HepG2 (cell line): ENCODE results near the gene TRMT1. TPM values are rescaled to one million over a fixed set of nuclear protein-coding genes. Genes with fewer than 3 reads are reported as not detected.

Experiments used
- AGO1 ChIP-seq: fragments of 200-400 bp; formaldehyde crosslinking; IDR thresholded peaks from 2 replicates; pipeline ENCODE4 v1.6.1; 2017; ENCODE audit warnings: mild to moderate bottlenecking, low read depth, low read length, moderate library complexity; ENCODE audit not compliant: poor library complexity, severe bottlenecking
- MAFK ChIP-seq, 2 experiments: IDR thresholded peaks in 1 of 2; conservative IDR thresholded peaks in 1 of 2; 2 replicates each; pipeline ENCODE4 v1.6.1; 2011; ENCODE audit warnings: improper control_type of control experiment in 2 of 2, low read length in 2 of 2
- MTA3 ChIP-seq: sonication (generic); formaldehyde crosslinking; IDR thresholded peaks from 2 replicates; pipeline ENCODE4 v1.4.0; 2020; ENCODE audit warnings: missing genetic modification reagents
- RERE ChIP-seq: IDR thresholded peaks from 2 replicates; pipeline ENCODE4 v1.6.1; 2016; ENCODE audit warnings: low read depth, missing genetic modification reagents, missing compliant biosample characterization
- SAP130 ChIP-seq: IDR thresholded peaks from 2 replicates; pipeline ENCODE4 v1.6.1; 2016; ENCODE audit warnings: low read depth
- TGIF2 ChIP-seq: IDR thresholded peaks from 2 replicates; pipeline ENCODE4 v1.6.1; 2016; ENCODE audit warnings: control low read depth, missing compliant biosample characterization
- ZBTB21 ChIP-seq: sonication (generic); formaldehyde crosslinking; IDR thresholded peaks from 2 replicates; pipeline ENCODE4 v1.4.0; 2020; ENCODE audit warnings: missing genetic modification reagents
- ZFP36L2 ChIP-seq: sonication (generic); formaldehyde crosslinking; IDR thresholded peaks from 2 replicates; pipeline ENCODE4 v1.4.0; 2020; ENCODE audit warnings: missing genetic modification reagents
- ZHX1 ChIP-seq: sonication (generic); formaldehyde crosslinking; IDR thresholded peaks from 2 replicates; pipeline ENCODE4 v1.8.1; 2022; ENCODE audit warnings: low read depth, mild to moderate bottlenecking, missing genetic modification reagents
- ZNF121 ChIP-seq: sonication (generic); formaldehyde crosslinking; IDR thresholded peaks from 2 replicates; pipeline ENCODE4 v1.5.0; 2020; ENCODE audit warnings: mild to moderate bottlenecking, missing genetic modification reagents
- ZNF235 ChIP-seq: sonication (generic); formaldehyde crosslinking; IDR thresholded peaks from 2 replicates; pipeline ENCODE4 v1.8.1; 2023; ENCODE audit warnings: mild to moderate bottlenecking, missing genetic modification reagents, borderline replicate concordance
- ZNF253 ChIP-seq: sonication (generic); formaldehyde crosslinking; IDR thresholded peaks from 2 replicates; pipeline ENCODE4 v1.8.0; 2022; ENCODE audit warnings: mild to moderate bottlenecking, missing genetic modification reagents, borderline replicate concordance
- ZNF335 ChIP-seq: sonication (generic); formaldehyde crosslinking; IDR thresholded peaks from 2 replicates; pipeline ENCODE4 v1.4.0; 2020; ENCODE audit warnings: missing genetic modification reagents
- ZNF639 ChIP-seq: conservative IDR thresholded peaks from 2 replicates; pipeline ENCODE4 v1.6.1; 2018; ENCODE audit warnings: missing genetic modification reagents
- ZNF724P ChIP-seq: sonication (generic); formaldehyde crosslinking; IDR thresholded peaks from 2 replicates; pipeline ENCODE4 v1.8.0; 2022; ENCODE audit warnings: missing genetic modification reagents, borderline replicate concordance
- ZNF737 ChIP-seq: sonication (generic); formaldehyde crosslinking; IDR thresholded peaks from 2 replicates; pipeline ENCODE4 v1.5.0; 2020; ENCODE audit warnings: missing genetic modification reagents, mild to moderate bottlenecking, borderline replicate concordance
- ZNF792 ChIP-seq: IDR thresholded peaks from 2 replicates; pipeline ENCODE4 v1.6.1; 2016
- polyA plus RNA-seq, 8 experiments: library from polyadenylated mRNA; depleted of rRNA in 3 of 8; stranded (reverse) in 7 of 8; unstranded in 1 of 8; fragments of >200 nt; fragmentation: Illumina TruSeq in 4 of 8; extraction: Trizol in 4 of 8; gene quantifications; 2 replicates each; pipeline versions ENCODE4 v1.2.1 to v1.2.3, GENCODE V29; 2011 to 2016; ENCODE audit warnings: low read depth in 4 of 8, missing spikeins in 1 of 8, mixed read lengths in 1 of 8; ENCODE audit not compliant: insufficient read depth in 1 of 8
- total RNA-seq, 5 experiments: library from RNA; depleted of rRNA; stranded (reverse); fragments of >200 nt; fragmentation: Illumina TruSeq; extraction: Trizol; gene quantifications; 2 replicates each; pipeline ENCODE4 v1.2.3, GENCODE V29; 2016; ENCODE audit warnings: low read depth in 1 of 5
- TF ChIP-seq, protein P1 (sequence below): sonication (generic); formaldehyde crosslinking; IDR thresholded peaks from 2 replicates; pipeline ENCODE4 v1.5.0; 2020; ENCODE audit warnings: mild to moderate bottlenecking, missing genetic modification reagents

Gene TRMT1
- total and polyA plus RNA-seq, 2 of the 13 experiments (the other 11 are each of a cell fraction or from before 2014, with no cell fraction given), result 35.5 to 44.1 TPM

DNA sequence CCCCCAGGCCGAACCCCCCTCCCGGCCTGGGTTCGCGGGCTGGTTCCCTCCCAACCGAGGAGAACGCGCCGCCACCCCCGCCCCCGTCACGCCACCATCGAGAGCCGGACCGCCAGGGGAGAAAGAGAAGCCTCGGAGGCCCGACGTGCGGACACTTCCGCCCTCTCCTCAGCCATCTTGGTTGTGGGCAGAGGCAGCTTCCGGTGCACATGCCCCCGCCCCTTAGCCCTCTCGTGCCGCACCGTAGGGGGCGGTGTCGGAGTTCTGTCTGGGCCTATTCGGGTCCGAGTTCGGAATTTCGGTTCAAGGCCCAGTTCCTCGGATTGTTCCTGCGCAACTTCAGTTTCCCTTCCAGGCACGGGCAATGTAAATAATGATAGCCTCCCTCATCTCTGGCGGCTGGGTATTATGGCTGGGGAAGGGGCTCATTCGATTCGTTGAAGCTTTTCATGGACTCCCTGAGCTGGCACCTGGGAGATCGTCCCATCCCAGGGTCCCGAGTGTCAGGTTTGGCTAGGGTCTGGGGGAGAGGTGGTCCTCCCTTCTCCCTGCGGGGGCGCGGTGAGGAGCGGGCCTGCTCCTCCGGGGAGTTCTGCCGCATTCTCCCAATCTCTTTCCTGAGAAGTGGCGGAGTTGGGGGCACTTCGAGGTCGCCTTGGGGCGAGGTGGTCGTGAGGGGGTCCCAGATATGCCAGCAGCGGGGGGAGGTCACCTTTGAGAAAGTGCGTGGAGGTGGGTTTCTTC, 33.8 kb upstream of the TRMT1 start, which contains the start of the genes IER2 and STX10 (continued):
- TF ChIP-seq ZFP36L2 (CRISPR knock-in tag), result no peak
- peak; percentile 88 for TF ChIP-seq ZNF792 (CRISPR knock-in tag)
- TF ChIP-seq ZNF235, result no peak; the same call in 1 of the 2 replicates
- no peak for TF ChIP-seq RERE
- no peak for TF ChIP-seq MTA3 (CRISPR knock-in tag)
- peak; percentile 96 for TF ChIP-seq SAP130 (CRISPR knock-in tag)
- 0 out of 2 replicates have a peak, but pooled peaks have one; percentile 56 for TF ChIP-seq ZHX1 (CRISPR knock-in tag)
- TF ChIP-seq ZNF335 (CRISPR knock-in tag), result peak; percentile 79
- no peak for TF ChIP-seq ZNF724P
- peak; percentile 45; the same call in 1 of the 2 replicates for TF ChIP-seq ZNF121 (CRISPR knock-in tag)
- TF ChIP-seq MAFK (conservative IDR thresholded peaks at IDR 0.05 in 1 of 2, IDR thresholded peaks at IDR 0.05 in 1 of 2; ENCODE audit: low read length in 2 of 2), result no peak
- peak; percentile 41; the same call in 1 of the 2 replicates for TF ChIP-seq TGIF2
- TF ChIP-seq, protein P1, sequence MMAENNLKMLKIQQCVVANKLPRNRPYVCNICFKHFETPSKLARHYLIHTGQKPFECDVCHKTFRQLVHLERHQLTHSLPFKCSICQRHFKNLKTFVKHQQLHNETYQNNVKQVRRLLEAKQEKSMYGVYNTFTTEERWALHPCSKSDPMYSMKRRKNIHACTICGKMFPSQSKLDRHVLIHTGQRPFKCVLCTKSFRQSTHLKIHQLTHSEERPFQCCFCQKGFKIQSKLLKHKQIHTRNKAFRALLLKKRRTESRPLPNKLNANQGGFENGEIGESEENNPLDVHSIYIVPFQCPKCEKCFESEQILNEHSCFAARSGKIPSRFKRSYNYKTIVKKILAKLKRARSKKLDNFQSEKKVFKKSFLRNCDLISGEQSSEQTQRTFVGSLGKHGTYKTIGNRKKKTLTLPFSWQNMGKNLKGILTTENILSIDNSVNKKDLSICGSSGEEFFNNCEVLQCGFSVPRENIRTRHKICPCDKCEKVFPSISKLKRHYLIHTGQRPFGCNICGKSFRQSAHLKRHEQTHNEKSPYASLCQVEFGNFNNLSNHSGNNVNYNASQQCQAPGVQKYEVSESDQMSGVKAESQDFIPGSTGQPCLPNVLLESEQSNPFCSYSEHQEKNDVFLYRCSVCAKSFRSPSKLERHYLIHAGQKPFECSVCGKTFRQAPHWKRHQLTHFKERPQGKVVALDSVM (CRISPR knock-in tag), result peak; percentile 70
- no peak for TF ChIP-seq ZBTB21 (CRISPR knock-in tag)
- 0 out of 2 replicates have a peak, but pooled peaks have one; percentile 42 for TF ChIP-seq ZNF737 (CRISPR knock-in tag)
- TF ChIP-seq AGO1, result peak; percentile 22
- peak; percentile 85; the same call in 1 of the 2 replicates for TF ChIP-seq ZNF639
- TF ChIP-seq ZNF253 (CRISPR knock-in tag), result no peak
